Panc1 (cell line): ENCODE results near the gene SIGLEC11.

Experiments used
- POLR2AphosphoS5 ChIP-seq: IDR thresholded peaks from 2 replicates; pipeline ENCODE4 v1.6.1; 2012; ENCODE audit warnings: mild to moderate bottlenecking, low read depth, low read length, moderate library complexity
- REST ChIP-seq, 2 experiments: IDR thresholded peaks; 2 replicates each; pipeline ENCODE4 v1.6.1; 2011 to 2012; ENCODE audit warnings: low read depth in 2 of 2, control low read depth in 1 of 2, low read length in 1 of 2, mild to moderate bottlenecking in 1 of 2, moderate library complexity in 1 of 2; ENCODE audit not compliant: insufficient read depth in 1 of 2
- TCF7L2 ChIP-seq: IDR thresholded peaks from 2 replicates; pipeline ENCODE4 v1.6.1; 2011; ENCODE audit warnings: mild to moderate bottlenecking, low read depth, low read length, inconsistent platforms
- TF ChIP-seq, protein P1 (sequence below): fragments of 450-650 bp; IDR thresholded peaks from 2 replicates; pipeline ENCODE4 v1.5.1; 2017; ENCODE audit warnings: mild to moderate bottlenecking

DNA sequence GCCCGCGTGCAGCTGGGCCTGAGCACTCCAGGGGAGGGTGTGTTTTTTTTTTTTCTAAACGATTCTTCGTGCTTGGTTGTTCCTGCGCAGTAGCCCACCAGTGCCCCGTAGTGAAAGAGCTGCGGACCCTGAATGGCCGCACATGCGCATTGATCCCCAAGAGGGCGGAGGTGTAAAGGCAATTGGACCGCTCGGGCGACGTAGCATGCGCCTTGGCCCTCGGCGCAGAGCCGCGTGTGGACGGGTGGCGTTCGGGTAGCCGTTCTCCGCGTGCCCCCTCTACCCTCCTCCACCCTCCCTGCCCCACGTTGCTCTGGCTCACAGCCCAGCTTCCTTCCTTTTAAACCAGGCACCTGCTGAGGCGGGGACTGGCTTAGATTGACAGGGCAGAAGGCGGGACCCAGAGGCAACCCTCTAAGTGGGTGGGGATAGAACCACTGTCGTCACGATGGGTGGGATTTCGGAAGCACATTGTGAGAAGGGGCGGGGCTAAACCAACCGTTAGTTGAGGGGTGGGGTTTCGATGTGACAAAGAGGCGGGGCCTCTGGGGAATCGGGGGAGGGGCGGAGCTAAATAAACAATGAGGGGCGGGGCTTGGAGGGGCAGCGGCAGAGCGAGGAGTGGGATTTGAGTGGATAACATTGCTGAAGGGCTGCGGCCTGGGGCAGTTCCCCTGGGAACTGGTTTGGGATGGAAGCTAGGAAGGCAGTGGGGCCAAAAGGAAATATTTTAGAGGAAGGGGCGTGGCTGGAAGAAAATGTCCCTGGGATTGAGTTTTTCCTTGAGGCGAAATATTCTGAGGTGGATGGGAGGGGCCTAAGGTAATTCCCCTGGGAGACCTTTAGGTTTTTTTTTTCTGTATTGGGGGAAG, 31.1 kb downstream of the SIGLEC11 start:
- TF ChIP-seq POLR2AphosphoS5 (peak; percentile 13; the same call in 1 of the 2 replicates), REST (IDR thresholded peaks at IDR 0.05; ENCODE audit: insufficient read depth in 1 of 2, low read depth in 2 of 2, low read length in 1 of 2) (no peak), TCF7L2 (no peak)
- TF ChIP-seq, protein P1, sequence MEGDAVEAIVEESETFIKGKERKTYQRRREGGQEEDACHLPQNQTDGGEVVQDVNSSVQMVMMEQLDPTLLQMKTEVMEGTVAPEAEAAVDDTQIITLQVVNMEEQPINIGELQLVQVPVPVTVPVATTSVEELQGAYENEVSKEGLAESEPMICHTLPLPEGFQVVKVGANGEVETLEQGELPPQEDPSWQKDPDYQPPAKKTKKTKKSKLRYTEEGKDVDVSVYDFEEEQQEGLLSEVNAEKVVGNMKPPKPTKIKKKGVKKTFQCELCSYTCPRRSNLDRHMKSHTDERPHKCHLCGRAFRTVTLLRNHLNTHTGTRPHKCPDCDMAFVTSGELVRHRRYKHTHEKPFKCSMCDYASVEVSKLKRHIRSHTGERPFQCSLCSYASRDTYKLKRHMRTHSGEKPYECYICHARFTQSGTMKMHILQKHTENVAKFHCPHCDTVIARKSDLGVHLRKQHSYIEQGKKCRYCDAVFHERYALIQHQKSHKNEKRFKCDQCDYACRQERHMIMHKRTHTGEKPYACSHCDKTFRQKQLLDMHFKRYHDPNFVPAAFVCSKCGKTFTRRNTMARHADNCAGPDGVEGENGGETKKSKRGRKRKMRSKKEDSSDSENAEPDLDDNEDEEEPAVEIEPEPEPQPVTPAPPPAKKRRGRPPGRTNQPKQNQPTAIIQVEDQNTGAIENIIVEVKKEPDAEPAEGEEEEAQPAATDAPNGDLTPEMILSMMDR: no peak
